ENCODE results near the gene LRRC4C.

Gene LRRC4C

GRCh38 chr11:40328890-40329614, 1130.4 kb downstream of the LRRC4C start:
- DNase-seq, result no peak

GRCh38 chr11:40323241-40323640, 1136.2 kb downstream of the LRRC4C start:
- DNase-seq, result no peak

- DNase-seq, result no peak
Observed at GRCh38 chr11:40321537-40321936, 1137.9 kb downstream of the LRRC4C start.

- DNase-seq, result no peak
Observed at GRCh38 chr11:40316171-40316570, 1143.3 kb downstream of the LRRC4C start.

GRCh38 chr11:40315122-40315521, 1144.3 kb downstream of the LRRC4C start:
- DNase-seq, result no peak

DNA sequence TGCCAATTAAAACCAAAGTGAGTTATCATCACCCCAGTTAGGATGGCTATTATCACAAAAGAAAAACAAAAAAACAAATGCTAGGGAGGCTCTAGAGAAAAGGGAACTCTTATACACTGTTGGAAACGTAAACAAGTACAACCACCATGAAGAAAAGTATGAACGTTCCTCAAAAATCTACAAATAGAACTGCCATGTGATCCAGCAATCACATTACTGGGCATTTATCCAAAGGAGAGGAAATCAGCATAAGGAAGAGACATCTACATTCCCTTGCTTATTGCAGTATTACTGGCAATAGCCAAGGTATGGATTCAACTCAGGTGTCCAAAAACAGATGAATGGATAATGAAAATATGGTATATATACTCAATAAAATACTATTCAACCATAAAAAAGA, 1145.1 kb downstream of the LRRC4C start:
- no peak for DNase-seq

DNA sequence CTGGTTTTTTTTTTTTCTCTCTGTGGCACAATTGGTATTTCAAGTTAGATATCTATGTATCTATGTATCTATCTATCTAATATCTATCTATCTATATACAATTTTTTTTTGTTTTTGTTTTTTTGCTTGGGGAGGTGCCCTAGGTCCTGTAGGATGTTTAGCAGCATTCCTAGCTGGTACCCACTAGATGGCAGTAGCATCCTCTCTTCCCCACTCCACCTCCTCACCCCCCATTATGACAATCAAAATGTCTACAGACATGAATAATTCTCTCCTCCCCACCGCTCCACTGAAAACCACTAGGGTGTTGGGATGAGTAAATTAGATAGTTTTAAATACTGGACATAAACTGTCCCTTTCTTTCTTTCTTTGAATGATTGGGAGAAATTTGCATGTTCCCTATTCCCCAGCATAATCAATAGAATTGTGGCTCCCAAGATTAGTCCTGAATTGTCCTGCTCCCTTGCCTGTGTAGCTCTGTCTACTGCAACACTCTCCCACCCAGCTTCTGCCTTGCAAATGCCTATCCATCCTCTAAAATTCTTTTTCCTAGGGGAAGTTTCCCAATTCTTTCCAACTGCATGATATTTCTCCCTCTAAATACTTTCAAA, 1152.4 kb downstream of the LRRC4C start:
- DNase-seq, result peak; percentile 4

GRCh38 chr11:40302669-40303068, 1156.8 kb downstream of the LRRC4C start:
- DNase-seq, result no peak

DNA sequence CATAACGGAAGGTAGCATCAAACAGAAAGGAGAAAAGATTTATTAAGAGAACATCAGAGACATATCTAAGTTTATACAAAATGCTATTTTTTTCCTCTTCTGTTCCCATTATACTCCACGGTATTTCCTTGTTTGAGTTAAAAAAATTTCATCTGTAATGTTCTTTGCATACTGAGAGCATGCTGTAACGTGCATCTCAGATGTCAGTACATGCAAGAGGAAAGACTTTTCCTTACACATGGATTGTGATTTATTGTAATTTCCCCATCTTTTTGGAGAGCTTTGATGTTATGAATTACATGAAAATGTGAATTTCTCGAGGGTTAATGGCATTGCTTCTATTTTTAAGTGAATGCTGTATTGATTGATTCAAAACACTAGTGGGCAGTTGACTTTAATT, 1164.0 kb downstream of the LRRC4C start:
- no peak for DNase-seq

- no peak for DNase-seq
Observed at GRCh38 chr11:40294741-40295140, 1164.7 kb downstream of the LRRC4C start.

- DNase-seq, result no peak
Observed at GRCh38 chr11:40294349-40294735, 1165.1 kb downstream of the LRRC4C start.

DNA sequence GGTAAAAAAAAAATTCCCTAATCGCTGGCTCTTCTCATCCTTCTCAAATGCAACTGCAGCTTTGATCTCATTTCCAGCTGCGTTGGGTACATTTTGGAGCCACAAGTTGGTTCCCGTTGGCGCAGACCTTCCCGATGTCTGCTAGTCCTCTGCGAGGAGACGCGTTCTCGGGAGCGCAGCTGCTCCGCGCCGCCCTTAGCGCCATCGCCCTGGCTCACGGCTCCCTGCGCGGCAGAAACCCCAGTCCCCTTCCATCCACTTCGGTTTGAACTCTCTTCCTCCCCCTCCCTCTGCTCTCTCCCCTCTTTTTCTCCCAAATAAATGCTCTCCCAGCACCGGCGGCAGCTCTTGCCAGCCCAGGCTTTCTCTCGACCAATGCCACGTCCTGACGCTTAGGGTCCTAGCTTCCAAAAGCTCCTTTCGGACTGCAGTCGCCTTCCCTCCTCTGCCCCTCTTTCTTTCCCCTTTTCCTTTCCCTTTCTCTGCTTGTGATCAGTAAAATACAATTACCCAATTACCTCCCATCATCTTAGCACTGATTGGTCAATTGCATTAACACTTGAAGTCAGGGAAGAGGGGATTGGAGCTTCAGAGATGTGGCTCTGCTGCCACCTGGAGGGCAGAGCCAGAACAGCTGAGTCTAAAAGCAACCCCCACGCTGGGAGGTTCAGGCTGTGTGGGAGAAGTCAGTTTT, 1165.7 kb downstream of the LRRC4C start:
- DNase-seq, result peak; percentile 70

- DNase-seq, result no peak
Observed at GRCh38 chr11:40292721-40293508, 1166.5 kb downstream of the LRRC4C start.

- DNase-seq, result no peak
Observed at GRCh38 chr11:40291741-40292140, 1167.7 kb downstream of the LRRC4C start.

DNA sequence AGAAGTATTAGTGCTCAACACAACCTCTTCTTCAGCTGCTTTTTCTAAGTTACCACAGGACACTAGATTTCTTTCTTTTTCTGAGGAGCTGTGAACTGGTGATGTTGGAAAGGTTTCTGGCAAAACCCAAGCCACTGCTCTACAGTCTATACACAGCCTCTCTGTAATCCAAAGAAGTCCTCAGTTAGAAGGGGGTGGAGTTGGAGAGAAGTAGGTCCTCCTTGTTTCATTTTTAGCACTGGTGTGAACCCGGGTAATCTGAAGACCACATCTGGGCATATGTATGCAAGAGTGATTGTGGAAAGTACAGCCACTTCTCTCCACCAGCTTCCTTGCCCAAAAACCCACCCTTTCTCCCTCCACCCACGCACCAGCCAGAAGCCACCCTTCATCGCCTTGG, 1168.1 kb downstream of the LRRC4C start:
- no peak for DNase-seq

GRCh38 chr11:40290171-40290631, 1169.3 kb downstream of the LRRC4C start:
- DNase-seq, result peak; percentile 14

DNA sequence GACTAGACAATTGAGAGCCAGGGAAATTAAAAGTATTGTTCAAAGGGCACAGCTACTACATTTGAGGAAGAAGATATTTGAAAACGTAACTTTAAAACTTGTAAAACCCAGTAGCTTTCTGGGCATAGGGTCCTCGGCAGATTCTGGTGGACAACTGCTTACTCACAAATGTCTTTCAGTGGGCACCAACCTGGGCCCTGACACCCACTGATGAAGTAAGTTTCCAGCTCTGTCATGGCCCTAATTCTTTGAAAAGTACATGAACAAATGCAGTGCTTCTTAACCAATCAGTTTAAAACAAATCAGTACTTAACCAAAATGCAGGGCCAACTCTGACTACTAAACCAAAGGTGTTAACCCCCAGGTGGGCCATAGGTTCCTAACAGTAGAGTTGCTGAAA, 1170.1 kb downstream of the LRRC4C start:
- DNase-seq, result no peak

GRCh38 chr11:40287916-40288803, 1171.3 kb downstream of the LRRC4C start:
- no peak for DNase-seq

DNA sequence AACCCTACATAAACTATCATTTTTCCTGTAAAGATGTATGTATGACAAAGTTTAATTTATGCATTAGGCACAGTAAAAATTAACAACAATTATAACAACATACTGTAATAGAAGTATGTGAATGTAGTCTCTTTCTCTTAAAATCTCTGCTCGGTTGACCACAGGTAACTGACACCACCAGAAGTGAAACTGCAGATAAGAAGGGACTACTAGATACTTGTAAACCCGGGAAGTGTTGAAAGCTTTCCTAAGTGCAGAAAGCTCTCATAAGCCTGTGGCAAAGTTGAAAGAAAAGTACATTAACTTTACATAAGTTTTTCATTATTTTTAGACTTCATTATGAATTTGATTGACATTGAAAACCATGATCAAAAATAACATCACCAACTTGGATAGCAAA, 1173.3 kb downstream of the LRRC4C start:
- no peak for DNase-seq

DNA sequence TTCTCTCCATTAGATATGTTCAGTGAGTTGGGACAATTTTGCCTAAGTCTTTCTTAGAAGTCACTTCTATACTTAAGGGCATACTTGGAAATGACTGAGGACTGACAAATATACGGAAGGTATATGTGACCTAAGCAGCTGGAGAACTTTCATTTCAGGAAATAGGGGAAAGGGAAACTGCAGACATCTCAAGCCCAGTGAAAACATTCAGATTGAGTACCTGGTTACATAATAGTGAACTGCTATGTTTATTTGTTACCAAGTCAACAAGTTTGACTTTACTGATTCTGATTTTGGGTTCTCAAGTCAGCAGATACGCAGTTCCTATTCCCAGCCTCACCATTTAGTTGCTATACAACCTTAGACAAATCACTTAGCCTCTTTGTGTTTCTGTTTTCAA, 1173.9 kb downstream of the LRRC4C start:
- no peak for DNase-seq

- no peak for DNase-seq
Observed at GRCh38 chr11:40281052-40281580, 1178.3 kb downstream of the LRRC4C start.

Measured in NCI-H1436 (cell line).